GM13976 (cell line): Measurements from ENCODE around the gene OPHN1.
A peak's percentile ranks its signal among the peaks of the same experiment; 100 is the strongest.

Source experiments
- DNase-seq: peaks from one replicate; pipeline ENCODE4 v3.0.0; 2012; ENCODE audit warnings: low spot score
- in situ Hi-C: fragments of 300-500 bp; cut with MboI; formaldehyde crosslinking; loops from one replicate; pipeline ENCODE4 v1.12.0; 2022; ENCODE audit warnings: low sequenced_read_pairs, mixed read lengths, inconsistent platforms; ENCODE audit not compliant: unreplicated experiment
- TF ChIP-seq, protein P1 (sequence below): IDR thresholded peaks from 2 replicates; pipeline ENCODE4 v1.5.1; 2012; ENCODE audit warnings: borderline replicate concordance, mild to moderate bottlenecking; ENCODE audit not compliant: insufficient read depth; ENCODE audit errors: extremely low read depth, missing control alignments, control extremely low read depth

The OPHN1 gene

GRCh38 chrX:68204521-68205038 is 228.7 kb downstream of the OPHN1 start:
- no peak for DNase-seq
- TF ChIP-seq, protein P1, sequence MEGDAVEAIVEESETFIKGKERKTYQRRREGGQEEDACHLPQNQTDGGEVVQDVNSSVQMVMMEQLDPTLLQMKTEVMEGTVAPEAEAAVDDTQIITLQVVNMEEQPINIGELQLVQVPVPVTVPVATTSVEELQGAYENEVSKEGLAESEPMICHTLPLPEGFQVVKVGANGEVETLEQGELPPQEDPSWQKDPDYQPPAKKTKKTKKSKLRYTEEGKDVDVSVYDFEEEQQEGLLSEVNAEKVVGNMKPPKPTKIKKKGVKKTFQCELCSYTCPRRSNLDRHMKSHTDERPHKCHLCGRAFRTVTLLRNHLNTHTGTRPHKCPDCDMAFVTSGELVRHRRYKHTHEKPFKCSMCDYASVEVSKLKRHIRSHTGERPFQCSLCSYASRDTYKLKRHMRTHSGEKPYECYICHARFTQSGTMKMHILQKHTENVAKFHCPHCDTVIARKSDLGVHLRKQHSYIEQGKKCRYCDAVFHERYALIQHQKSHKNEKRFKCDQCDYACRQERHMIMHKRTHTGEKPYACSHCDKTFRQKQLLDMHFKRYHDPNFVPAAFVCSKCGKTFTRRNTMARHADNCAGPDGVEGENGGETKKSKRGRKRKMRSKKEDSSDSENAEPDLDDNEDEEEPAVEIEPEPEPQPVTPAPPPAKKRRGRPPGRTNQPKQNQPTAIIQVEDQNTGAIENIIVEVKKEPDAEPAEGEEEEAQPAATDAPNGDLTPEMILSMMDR: no peak
- in situ Hi-C loops: no loop called here

GRCh38 chrX:68203646-68204045 is 229.6 kb downstream of the OPHN1 start:
- in situ Hi-C loops: no loop called here
- TF ChIP-seq, protein P1: no peak
- DNase-seq: no peak

- in situ Hi-C loops: no loop called here
- DNase-seq: no peak
- TF ChIP-seq, protein P1: no peak
Observed at GRCh38 chrX:68203211-68203610, 230.1 kb downstream of the OPHN1 start.

- TF ChIP-seq, protein P1: no peak
- no peak for DNase-seq
- in situ Hi-C loops: loop anchor here (25.0 kb wide), 2 partner anchors 263 to 513 kb away; no protein-coding TSS in a partner anchor
Observed at GRCh38 chrX:68199062-68199848, 234.0 kb downstream of the OPHN1 start.

DNA sequence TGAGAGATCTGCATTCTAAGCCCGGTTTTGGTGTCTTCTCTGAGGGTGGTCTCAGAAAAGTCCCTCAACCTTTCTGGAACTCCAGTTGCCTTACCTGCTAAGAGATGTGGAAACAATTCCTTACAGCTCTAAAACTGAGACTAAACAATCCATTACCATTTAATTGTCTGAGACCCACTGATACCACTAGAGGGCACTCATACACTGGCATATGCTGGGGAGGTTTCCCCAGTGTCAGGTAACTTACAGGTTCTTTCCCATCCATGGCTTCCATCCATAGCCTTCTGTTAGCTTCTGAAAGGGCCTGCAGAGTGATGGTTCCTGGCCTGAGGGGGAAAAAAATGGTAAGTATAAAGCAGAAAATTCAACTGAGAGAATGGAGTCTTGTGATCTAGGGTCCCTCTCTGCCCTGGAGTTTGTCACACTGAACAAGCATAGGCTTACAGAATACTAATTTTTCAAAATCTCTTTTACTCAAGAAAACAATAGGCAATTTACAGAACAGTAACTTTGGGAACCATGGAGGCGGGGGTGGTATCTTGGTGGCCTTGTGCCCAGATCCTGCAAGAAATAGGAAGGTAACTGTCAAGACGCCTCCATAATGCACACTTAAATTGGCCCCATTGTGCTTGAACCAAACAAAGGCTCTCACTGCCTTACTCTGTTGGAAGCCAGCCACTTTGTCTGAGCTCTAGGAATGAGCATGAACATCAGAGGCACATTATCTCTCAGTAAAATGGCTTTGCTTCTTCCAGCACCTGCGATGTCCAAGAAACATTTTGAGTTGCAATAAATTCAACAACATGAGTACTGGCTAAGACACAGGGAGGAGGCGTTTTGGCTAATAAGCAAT is 236.1 kb downstream of the OPHN1 start:
- in situ Hi-C loops: loop anchor here (25.0 kb wide), 2 partner anchors 265 to 515 kb away; no protein-coding TSS in a partner anchor
- TF ChIP-seq, protein P1: peak; percentile 58
- peak; percentile 32 for DNase-seq

DNA sequence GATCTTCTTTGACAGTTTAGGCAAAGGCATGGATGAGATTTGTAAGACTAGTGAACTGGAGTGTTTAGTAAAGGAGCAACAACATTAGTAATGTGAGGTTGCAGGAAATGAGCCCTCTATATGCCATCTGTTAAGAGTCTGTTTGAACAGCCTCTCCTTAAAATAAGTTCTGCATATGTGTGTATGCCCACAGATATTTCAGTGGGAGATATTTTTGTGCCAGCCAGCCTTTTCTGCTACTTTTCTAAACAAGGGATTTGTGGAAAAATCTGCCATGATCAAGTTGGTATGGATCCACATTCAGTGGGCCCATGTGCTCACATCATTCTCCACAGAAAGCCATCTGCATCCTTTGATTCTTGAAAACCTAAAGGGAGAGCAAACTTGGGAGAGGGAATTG is 237.7 kb downstream of the OPHN1 start:
- TF ChIP-seq, protein P1: no peak
- DNase-seq: no peak
- in situ Hi-C loops: loop anchor here (25.0 kb wide), 2 partner anchors 267 to 517 kb away; no protein-coding TSS in a partner anchor
